HG02571 (cell line): ENCODE measurements around the gene TNFRSF9.
"Not testable (repeated sequence)": the region's sequence is repeated elsewhere in the genome, so short reads cannot be mapped to it uniquely, and the experiment has no call there.

Experiments
- ATAC-seq: cut with Tn5 transposase; IDR thresholded peaks from one replicate; pipeline ENCODE4 v1.9.1; 2021; ENCODE audit warnings: mild to moderate bottlenecking, moderate library complexity; ENCODE audit not compliant: unreplicated experiment

The TNFRSF9 gene

GRCh38 chr1:7921796-7922195, 18.8 kb downstream of the TNFRSF9 start:
- no peak for ATAC-seq

- no peak for ATAC-seq
Measured at GRCh38 chr1:7919880-7920279, 20.8 kb downstream of the TNFRSF9 start.

GRCh38 chr1:7917971-7918370, 22.7 kb downstream of the TNFRSF9 start:
- not testable (repeated sequence) for ATAC-seq

GRCh38 chr1:7916501-7916830, 24.2 kb downstream of the TNFRSF9 start:
- no peak for ATAC-seq

GRCh38 chr1:7915826-7916500, 24.7 kb downstream of the TNFRSF9 start:
- no peak for ATAC-seq

GRCh38 chr1:7912743-7913557, 27.7 kb downstream of the TNFRSF9 start:
- ATAC-seq, result no peak

GRCh38 chr1:7912145-7912544, 28.5 kb downstream of the TNFRSF9 start:
- ATAC-seq, result no peak

GRCh38 chr1:7905262-7905661, 35.4 kb downstream of the TNFRSF9 start:
- ATAC-seq, result no peak

GRCh38 chr1:7902478-7903085, 38.1 kb downstream of the TNFRSF9 start:
- no peak for ATAC-seq

- no peak for ATAC-seq
Measured at GRCh38 chr1:7899741-7900140, 40.9 kb downstream of the TNFRSF9 start.

- no peak for ATAC-seq
Measured at GRCh38 chr1:7898962-7899361, 41.7 kb downstream of the TNFRSF9 start.

GRCh38 chr1:7896994-7897393, 43.6 kb downstream of the TNFRSF9 start:
- no peak for ATAC-seq

GRCh38 chr1:7893529-7894180, 47.0 kb downstream of the TNFRSF9 start:
- ATAC-seq, result no peak

- no peak for ATAC-seq
Measured at GRCh38 chr1:7891804-7892203, 48.8 kb downstream of the TNFRSF9 start.

- no peak for ATAC-seq
Measured at GRCh38 chr1:7890853-7891252, 49.8 kb downstream of the TNFRSF9 start.

- no peak for ATAC-seq
Measured at GRCh38 chr1:7888248-7889081, 52.2 kb downstream of the TNFRSF9 start.

- ATAC-seq, result no peak
Measured at GRCh38 chr1:7886405-7886745, 54.3 kb downstream of the TNFRSF9 start.

GRCh38 chr1:7885513-7886404, 54.9 kb downstream of the TNFRSF9 start:
- no peak for ATAC-seq

- ATAC-seq, result no peak
Measured at GRCh38 chr1:7884757-7885156, 55.9 kb downstream of the TNFRSF9 start.

- ATAC-seq, result no peak
Measured at GRCh38 chr1:7879228-7879627, 61.4 kb downstream of the TNFRSF9 start.
